Liver (tissue), 9 donors: ENCODE measurements around the gene ANGPTL3. TPM values are rescaled to one million over a fixed set of nuclear protein-coding genes. Genes with fewer than 3 reads are reported as not detected.
A peak's percentile ranks its signal among the peaks of the same experiment; 100 is the strongest.
"Not testable (repeated sequence)": the region's sequence is repeated elsewhere in the genome, so short reads cannot be mapped to it uniquely, and the experiment has no call there.

Experiments used
- DNase-seq: peaks from one replicate; pipeline ENCODE4 v3.0.0-alpha.2; 2017; ENCODE audit warnings: low spot score
- H3K27ac ChIP-seq, 2 donors: one replicate each; pipeline ENCODE4 v1.7.0; 2013; ENCODE audit warnings: inconsistent platforms in 2 of 2, low read length in 2 of 2, control low read depth in 1 of 2, low read depth in 1 of 2, mild to moderate bottlenecking in 1 of 2
- H3K27me3 ChIP-seq, 4 donors: one replicate each; pipeline versions ENCODE4 v1.6.1 to v1.7.0; 2013; ENCODE audit warnings: low read length in 3 of 4, inconsistent platforms in 1 of 4, mild to moderate bottlenecking in 1 of 4, moderate library complexity in 1 of 4; ENCODE audit not compliant: control insufficient read depth in 4 of 4, insufficient read depth in 4 of 4
- H3K36me3 ChIP-seq, 4 donors: one replicate each; pipeline versions ENCODE4 v1.6.1 to v1.7.0; 2013; ENCODE audit warnings: low read length in 3 of 4, mild to moderate bottlenecking in 3 of 4, low read depth in 1 of 4, moderate library complexity in 1 of 4; ENCODE audit not compliant: control insufficient read depth in 4 of 4, insufficient read depth in 3 of 4
- H3K4me1 ChIP-seq, 4 donors: one replicate each; pipeline versions ENCODE4 v1.6.1 to v1.7.0; 2013; ENCODE audit warnings: low read length in 3 of 4, mild to moderate bottlenecking in 3 of 4, moderate library complexity in 1 of 4; ENCODE audit not compliant: control insufficient read depth in 4 of 4, insufficient read depth in 4 of 4
- H3K4me3 ChIP-seq, 3 donors: one replicate each; pipeline versions ENCODE4 v1.6.1 to v1.7.0; 2013; ENCODE audit warnings: low read length in 3 of 3, control low read depth in 1 of 3, low read depth in 1 of 3, mild to moderate bottlenecking in 1 of 3
- H3K9ac ChIP-seq, 2 donors: one replicate each; pipeline ENCODE4 v1.7.0; 2013; ENCODE audit warnings: low read length in 2 of 2, mild to moderate bottlenecking in 2 of 2, moderate library complexity in 2 of 2, control low read depth in 1 of 2, low read depth in 1 of 2
- H3K9me3 ChIP-seq, 4 donors: one replicate each; pipeline versions ENCODE4 v1.6.1 to v1.7.0; 2013; ENCODE audit warnings: low read length in 3 of 4; ENCODE audit not compliant: control insufficient read depth in 4 of 4
- FOXA1 ChIP-seq: IDR thresholded peaks from 2 replicates; pipeline ENCODE4 v1.6.1; 2016; ENCODE audit warnings: antibody characterized with exemption
- FOXA2 ChIP-seq: IDR thresholded peaks from 2 replicates; pipeline ENCODE4 v1.6.1; 2016; ENCODE audit warnings: antibody characterized with exemption
- GABPA ChIP-seq, 2 donors: IDR thresholded peaks in 1 of 2; conservative IDR thresholded peaks in 1 of 2; 2 replicates each; pipeline ENCODE4 v1.6.1; 2016; ENCODE audit warnings: antibody characterized with exemption in 2 of 2, mild to moderate bottlenecking in 1 of 2, moderate library complexity in 1 of 2
- HNF4G ChIP-seq: IDR thresholded peaks from 2 replicates; pipeline ENCODE4 v1.6.1; 2016; ENCODE audit warnings: antibody characterized with exemption
- JUND ChIP-seq, 2 donors: IDR thresholded peaks; 2 replicates each; pipeline ENCODE4 v1.6.1; 2016; ENCODE audit warnings: antibody characterized with exemption in 2 of 2
- NR2F2 ChIP-seq: IDR thresholded peaks from 2 replicates; pipeline ENCODE4 v1.6.1; 2016; ENCODE audit warnings: antibody characterized with exemption
- RAD21 ChIP-seq, 2 donors: IDR thresholded peaks; 2 replicates each; pipeline ENCODE4 v1.6.1; 2016; ENCODE audit warnings: antibody characterized with exemption in 2 of 2, mild to moderate bottlenecking in 2 of 2
- RXRA ChIP-seq, 2 donors: IDR thresholded peaks; 2 replicates each; pipeline ENCODE4 v1.6.1; 2017 to 2018; ENCODE audit warnings: antibody characterized with exemption in 2 of 2, mild to moderate bottlenecking in 1 of 2
- TAF1 ChIP-seq: conservative IDR thresholded peaks from 2 replicates; pipeline ENCODE4 v1.6.1; 2016; ENCODE audit warnings: antibody characterized with exemption, mild to moderate bottlenecking
- YY1 ChIP-seq: IDR thresholded peaks from 2 replicates; pipeline ENCODE4 v1.6.1; 2016; ENCODE audit warnings: antibody characterized with exemption, mild to moderate bottlenecking
- WGBS: extraction: QIAGEN DNeasy Blood & Tissue Kit; methylation state at CpG from one replicate; pipeline ENCODE4 v1.1.7; 2013; 5-methylcytosine and 5-hydroxymethylcytosine counted together
- polyA plus RNA-seq, 2 donors: library from polyadenylated mRNA; stranded (reverse) in 1 of 2; unstranded in 1 of 2; fragments of 200-250 nt in 1 of 2; fragments of >200 nt in 1 of 2; fragmentation: Nextera tagmentation in 1 of 2; extraction: Ambion mirVana in 1 of 2; gene quantifications; one replicate each; pipeline versions ENCODE4 v1.2.1 to v1.2.3, GENCODE V29; 2013 to 2015
- total RNA-seq, 2 donors: library from RNA; depleted of rRNA; stranded (reverse); fragments of >200 nt; gene quantifications; one replicate each; pipeline ENCODE4 v1.2.3, GENCODE V29; 2014
- TF ChIP-seq, protein P1 (sequence below): IDR thresholded peaks from 2 replicates; pipeline ENCODE4 v1.6.1; 2016; ENCODE audit warnings: antibody characterized with exemption, mild to moderate bottlenecking
- TF ChIP-seq, protein P2 (sequence below): IDR thresholded peaks from 2 replicates; pipeline ENCODE4 v1.6.1; 2016; ENCODE audit warnings: antibody characterized with exemption
- TF ChIP-seq, protein P3 (sequence below): IDR thresholded peaks from 2 replicates; pipeline ENCODE4 v1.6.1; 2016; ENCODE audit warnings: antibody characterized with exemption
- TF ChIP-seq, protein P4 (sequence below): IDR thresholded peaks from 2 replicates; pipeline ENCODE4 v1.6.1; 2016; ENCODE audit warnings: antibody characterized with exemption
- donor health status: healthy.
- donor health status: healthy.
- donor health status: healthy.
- donor health status: healthy.
- donor health status: healthy.

Gene ANGPTL3
- total and polyA plus RNA-seq, 4 donors: 121 to 238 (median 172) TPM

DNA sequence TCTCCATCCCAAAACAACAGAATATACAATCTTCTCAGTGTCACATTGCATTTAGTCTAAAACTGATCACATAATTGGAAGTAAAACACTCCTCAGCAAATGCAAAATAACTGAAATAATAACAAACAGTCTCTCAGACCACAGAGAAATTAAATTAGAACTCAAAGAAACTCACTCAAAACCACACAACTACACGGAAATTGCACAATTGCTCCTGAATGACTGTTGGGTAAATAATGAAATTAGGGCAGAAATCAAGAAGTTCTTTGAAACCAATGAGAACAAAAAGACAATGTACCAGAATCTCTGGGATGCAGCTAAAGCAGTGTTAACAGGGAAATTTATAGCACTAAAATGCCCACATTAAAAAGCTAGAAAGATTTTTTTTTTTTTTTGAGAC is 29.4 kb upstream of the ANGPTL3 start:
- DNase-seq, H3K4me1 ChIP-seq, H3K27me3 ChIP-seq, H3K36me3 ChIP-seq, H3K9ac ChIP-seq, H3K9me3 ChIP-seq, H3K4me3 ChIP-seq, H3K27ac ChIP-seq: not testable (repeated sequence)
- 21% methylated on average over 1 of the region's 1 CpG for WGBS
- TF ChIP-seq FOXA2: peak; percentile 13

DNA sequence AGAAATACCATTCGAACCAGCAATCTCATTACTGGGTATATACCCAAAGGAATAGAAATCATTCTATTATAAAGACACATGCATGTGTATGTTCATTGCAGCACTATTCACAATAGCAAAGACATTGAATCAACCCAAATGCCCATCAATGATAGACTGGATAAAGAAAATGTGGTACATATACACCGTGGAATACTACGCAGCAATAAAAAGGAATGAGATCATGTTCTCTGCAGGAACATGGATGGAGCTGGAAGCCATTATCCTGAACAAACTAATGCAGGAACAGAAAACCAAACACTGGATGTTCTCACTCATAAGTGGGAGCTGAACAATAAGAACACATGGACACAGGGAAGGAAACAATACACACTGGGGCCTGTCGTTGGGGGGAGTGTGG is 25.8 kb upstream of the ANGPTL3 start:
- not testable (repeated sequence) for H3K9me3 ChIP-seq, H3K36me3 ChIP-seq, H3K27me3 ChIP-seq, DNase-seq, H3K9ac ChIP-seq, H3K4me1 ChIP-seq, H3K27ac ChIP-seq, H3K4me3 ChIP-seq
- 97% methylated on average over 4 of the region's 4 CpGs for WGBS

DNA sequence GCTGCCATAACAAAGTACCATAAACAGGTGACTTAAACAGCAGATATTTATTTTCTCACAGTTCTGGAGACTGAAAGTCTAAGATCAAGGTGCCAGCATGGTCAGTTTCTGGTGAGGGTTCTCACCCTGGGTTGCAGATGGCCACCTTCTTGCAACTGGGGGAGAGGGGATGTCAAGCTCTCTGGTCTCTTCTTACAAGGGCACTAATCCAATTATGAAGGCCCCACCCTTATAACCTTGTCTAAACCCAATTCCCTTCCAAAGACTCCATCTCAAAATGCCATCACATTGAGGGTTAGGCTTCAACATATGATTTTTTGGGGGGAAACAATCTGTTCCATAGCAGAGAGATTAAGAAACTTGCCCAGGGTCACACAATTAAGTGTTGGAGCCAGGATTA is 24.8 kb upstream of the ANGPTL3 start:
- Histone ChIP-seq H3K9ac (no peak overlapping the region), H3K27me3 (no peaks in the 10 kb centered on the region), H3K4me3 (no peak overlapping the region), H3K9me3 (peaks cover 0 to 1% (median 0%) of the 10 kb centered on the region in 4 donors), H3K36me3 (peaks cover 0 to 3% (median 1%) of the 10 kb centered on the region in 4 donors), H3K27ac (no peak overlapping the region), H3K4me1 (no peaks in the 10 kb centered on the region)
- no peak for TF ChIP-seq GABPA (IDR thresholded peaks at IDR 0.05 in 1 of 2, conservative IDR thresholded peaks at IDR 0.05 in 1 of 2)
- TF ChIP-seq, protein P1, sequence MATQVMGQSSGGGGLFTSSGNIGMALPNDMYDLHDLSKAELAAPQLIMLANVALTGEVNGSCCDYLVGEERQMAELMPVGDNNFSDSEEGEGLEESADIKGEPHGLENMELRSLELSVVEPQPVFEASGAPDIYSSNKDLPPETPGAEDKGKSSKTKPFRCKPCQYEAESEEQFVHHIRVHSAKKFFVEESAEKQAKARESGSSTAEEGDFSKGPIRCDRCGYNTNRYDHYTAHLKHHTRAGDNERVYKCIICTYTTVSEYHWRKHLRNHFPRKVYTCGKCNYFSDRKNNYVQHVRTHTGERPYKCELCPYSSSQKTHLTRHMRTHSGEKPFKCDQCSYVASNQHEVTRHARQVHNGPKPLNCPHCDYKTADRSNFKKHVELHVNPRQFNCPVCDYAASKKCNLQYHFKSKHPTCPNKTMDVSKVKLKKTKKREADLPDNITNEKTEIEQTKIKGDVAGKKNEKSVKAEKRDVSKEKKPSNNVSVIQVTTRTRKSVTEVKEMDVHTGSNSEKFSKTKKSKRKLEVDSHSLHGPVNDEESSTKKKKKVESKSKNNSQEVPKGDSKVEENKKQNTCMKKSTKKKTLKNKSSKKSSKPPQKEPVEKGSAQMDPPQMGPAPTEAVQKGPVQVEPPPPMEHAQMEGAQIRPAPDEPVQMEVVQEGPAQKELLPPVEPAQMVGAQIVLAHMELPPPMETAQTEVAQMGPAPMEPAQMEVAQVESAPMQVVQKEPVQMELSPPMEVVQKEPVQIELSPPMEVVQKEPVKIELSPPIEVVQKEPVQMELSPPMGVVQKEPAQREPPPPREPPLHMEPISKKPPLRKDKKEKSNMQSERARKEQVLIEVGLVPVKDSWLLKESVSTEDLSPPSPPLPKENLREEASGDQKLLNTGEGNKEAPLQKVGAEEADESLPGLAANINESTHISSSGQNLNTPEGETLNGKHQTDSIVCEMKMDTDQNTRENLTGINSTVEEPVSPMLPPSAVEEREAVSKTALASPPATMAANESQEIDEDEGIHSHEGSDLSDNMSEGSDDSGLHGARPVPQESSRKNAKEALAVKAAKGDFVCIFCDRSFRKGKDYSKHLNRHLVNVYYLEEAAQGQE: no peak
- no peak for TF ChIP-seq YY1
- TF ChIP-seq FOXA1: no peak
- TF ChIP-seq, protein P2, sequence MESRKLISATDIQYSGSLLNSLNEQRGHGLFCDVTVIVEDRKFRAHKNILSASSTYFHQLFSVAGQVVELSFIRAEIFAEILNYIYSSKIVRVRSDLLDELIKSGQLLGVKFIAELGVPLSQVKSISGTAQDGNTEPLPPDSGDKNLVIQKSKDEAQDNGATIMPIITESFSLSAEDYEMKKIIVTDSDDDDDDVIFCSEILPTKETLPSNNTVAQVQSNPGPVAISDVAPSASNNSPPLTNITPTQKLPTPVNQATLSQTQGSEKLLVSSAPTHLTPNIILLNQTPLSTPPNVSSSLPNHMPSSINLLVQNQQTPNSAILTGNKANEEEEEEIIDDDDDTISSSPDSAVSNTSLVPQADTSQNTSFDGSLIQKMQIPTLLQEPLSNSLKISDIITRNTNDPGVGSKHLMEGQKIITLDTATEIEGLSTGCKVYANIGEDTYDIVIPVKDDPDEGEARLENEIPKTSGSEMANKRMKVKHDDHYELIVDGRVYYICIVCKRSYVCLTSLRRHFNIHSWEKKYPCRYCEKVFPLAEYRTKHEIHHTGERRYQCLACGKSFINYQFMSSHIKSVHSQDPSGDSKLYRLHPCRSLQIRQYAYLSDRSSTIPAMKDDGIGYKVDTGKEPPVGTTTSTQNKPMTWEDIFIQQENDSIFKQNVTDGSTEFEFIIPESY: no peak
- no peak for TF ChIP-seq TAF1
- no peak for TF ChIP-seq JUND (IDR thresholded peaks at IDR 0.05)
- TF ChIP-seq RXRA (IDR thresholded peaks at IDR 0.05): no peak
- no peak for TF ChIP-seq RAD21 (IDR thresholded peaks at IDR 0.05)
- TF ChIP-seq NR2F2: no peak
- TF ChIP-seq HNF4G: no peak
- TF ChIP-seq, protein P3, sequence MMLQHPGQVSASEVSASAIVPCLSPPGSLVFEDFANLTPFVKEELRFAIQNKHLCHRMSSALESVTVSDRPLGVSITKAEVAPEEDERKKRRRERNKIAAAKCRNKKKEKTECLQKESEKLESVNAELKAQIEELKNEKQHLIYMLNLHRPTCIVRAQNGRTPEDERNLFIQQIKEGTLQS: no peak
- TF ChIP-seq, protein P4, sequence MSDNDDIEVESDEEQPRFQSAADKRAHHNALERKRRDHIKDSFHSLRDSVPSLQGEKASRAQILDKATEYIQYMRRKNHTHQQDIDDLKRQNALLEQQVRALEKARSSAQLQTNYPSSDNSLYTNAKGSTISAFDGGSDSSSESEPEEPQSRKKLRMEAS: no peak
- no peak for DNase-seq
